HG03103 (cell line): Measurements from ENCODE around the gene MAGOH.
"Not testable (repeated sequence)": the region's sequence is repeated elsewhere in the genome, so short reads cannot be mapped to it uniquely, and the experiment has no call there.

ENCODE experiments used
- ATAC-seq: cut with Tn5 transposase; IDR thresholded peaks from one replicate; pipeline ENCODE4 v1.9.1; 2021; ENCODE audit warnings: low read depth; ENCODE audit not compliant: unreplicated experiment

The MAGOH gene

GRCh38 chr1:53190210-53190611, 48.1 kb downstream of the MAGOH start:
- no peak for ATAC-seq

GRCh38 chr1:53189061-53189460, 49.3 kb downstream of the MAGOH start:
- ATAC-seq = no peak

GRCh38 chr1:53188099-53188498, 50.2 kb downstream of the MAGOH start:
- ATAC-seq = no peak

GRCh38 chr1:53187401-53187800, 50.9 kb downstream of the MAGOH start:
- ATAC-seq = no peak

GRCh38 chr1:53186533-53186932, 51.8 kb downstream of the MAGOH start:
- no peak for ATAC-seq

- not testable (repeated sequence) for ATAC-seq
These were observed 52.4 kb downstream of the MAGOH start for GRCh38 chr1:53185955-53186297.

GRCh38 chr1:53183095-53183990, 55.0 kb downstream of the MAGOH start:
- ATAC-seq = no peak

GRCh38 chr1:53182716-53183094, 55.6 kb downstream of the MAGOH start:
- ATAC-seq = no peak

GRCh38 chr1:53182111-53182593, 56.2 kb downstream of the MAGOH start:
- no peak for ATAC-seq

GRCh38 chr1:53180951-53181350, 57.4 kb downstream of the MAGOH start:
- no peak for ATAC-seq

GRCh38 chr1:53180226-53180625, 58.1 kb downstream of the MAGOH start:
- no peak for ATAC-seq
